NT2/D1 (cell line): ENCODE data around the gene ERCC6L2.

Experiments
- SUZ12 ChIP-seq: IDR thresholded peaks from 2 replicates; pipeline ENCODE4 v1.6.1; 2011; ENCODE audit not compliant: insufficient read length, insufficient read depth; ENCODE audit errors: extremely low read depth
- YY1 ChIP-seq: IDR thresholded peaks from 2 replicates; pipeline ENCODE4 v1.6.1; 2011; ENCODE audit not compliant: insufficient read length, insufficient read depth
- ZNF274 ChIP-seq: IDR thresholded peaks from 2 replicates; pipeline ENCODE4 v1.6.1; 2011; ENCODE audit warnings: mild to moderate bottlenecking, low read depth, low read length

DNA sequence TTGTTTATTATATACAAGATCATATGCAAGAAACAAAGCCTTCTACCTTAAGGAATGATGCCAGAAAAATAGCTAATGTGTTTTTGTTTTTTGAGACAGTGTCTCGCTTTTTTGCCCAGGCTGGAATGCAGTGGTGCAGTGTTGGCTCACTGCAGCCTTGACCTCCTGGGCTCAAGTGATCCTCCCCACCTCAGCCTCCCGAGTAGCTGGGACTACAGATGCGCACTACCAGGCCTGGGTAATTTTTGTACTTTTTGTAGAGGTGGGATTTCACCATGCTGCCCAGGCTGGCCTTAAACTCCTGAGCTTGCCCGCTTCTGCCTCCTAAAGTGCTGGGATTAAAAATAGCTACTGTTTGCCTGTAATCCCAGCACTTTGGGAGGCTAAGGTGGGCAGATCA lies 15.1 kb downstream of the ERCC6L2 start:
- TF ChIP-seq YY1 (no peak), ZNF274 (no peak), SUZ12 (no peak)
